ENCODE measurements around the gene UBFD1.

UBFD1 gene

DNA sequence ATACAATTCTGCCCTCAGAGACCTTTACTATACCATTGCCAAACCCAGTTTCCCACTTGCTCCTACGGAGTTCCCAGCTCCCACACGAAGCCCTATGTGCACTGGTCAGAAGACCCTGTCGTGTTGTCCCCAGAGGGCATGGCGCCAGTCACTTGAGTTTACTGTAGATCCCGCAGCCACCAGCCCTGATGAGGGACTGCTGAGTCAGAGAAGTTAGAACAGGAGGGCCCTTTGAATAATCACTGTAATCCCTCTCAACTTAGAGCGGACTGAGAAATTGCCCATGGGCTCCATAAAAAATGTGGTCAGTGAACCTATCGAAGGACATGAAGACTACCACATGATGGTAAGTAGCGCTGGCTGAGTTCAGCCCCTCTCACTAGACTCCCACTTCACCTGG is 9.2 kb downstream of the UBFD1 start:
- H3K4me3 ChIP-seq (ENCODE audit: low read length): no peak overlapping the region
- TF ChIP-seq, protein P1, sequence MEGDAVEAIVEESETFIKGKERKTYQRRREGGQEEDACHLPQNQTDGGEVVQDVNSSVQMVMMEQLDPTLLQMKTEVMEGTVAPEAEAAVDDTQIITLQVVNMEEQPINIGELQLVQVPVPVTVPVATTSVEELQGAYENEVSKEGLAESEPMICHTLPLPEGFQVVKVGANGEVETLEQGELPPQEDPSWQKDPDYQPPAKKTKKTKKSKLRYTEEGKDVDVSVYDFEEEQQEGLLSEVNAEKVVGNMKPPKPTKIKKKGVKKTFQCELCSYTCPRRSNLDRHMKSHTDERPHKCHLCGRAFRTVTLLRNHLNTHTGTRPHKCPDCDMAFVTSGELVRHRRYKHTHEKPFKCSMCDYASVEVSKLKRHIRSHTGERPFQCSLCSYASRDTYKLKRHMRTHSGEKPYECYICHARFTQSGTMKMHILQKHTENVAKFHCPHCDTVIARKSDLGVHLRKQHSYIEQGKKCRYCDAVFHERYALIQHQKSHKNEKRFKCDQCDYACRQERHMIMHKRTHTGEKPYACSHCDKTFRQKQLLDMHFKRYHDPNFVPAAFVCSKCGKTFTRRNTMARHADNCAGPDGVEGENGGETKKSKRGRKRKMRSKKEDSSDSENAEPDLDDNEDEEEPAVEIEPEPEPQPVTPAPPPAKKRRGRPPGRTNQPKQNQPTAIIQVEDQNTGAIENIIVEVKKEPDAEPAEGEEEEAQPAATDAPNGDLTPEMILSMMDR (conservative IDR thresholded peaks at IDR 0.05; ENCODE audit: low read depth, low read length): no peak
- no peak for DNase-seq (ENCODE audit: low read depth)

DNA sequence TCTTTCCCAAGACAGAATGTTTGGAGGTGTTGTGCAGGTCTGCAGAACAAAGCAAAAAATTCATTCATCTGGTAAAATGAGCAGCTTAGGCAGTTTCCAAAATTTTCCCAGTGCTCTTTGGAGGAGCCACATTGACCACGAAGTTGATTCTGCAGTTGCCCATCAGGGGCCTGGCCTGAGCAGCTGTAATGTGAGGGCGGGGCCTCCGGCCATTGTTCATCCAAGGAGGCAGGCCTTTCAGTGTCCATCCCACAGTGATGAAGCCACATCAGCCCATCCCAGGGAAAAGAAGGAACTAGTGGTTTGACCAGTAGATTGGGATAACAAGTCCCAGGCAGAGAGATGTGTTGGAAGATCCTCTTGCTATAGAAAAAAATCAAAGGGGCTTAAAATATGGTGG is 10.1 kb downstream of the UBFD1 start:
- DNase-seq (ENCODE audit: low read depth): no peak
- TF ChIP-seq, protein P1 (conservative IDR thresholded peaks at IDR 0.05; ENCODE audit: low read depth, low read length): no peak
- H3K4me3 ChIP-seq (ENCODE audit: low read length): no peak overlapping the region

DNA sequence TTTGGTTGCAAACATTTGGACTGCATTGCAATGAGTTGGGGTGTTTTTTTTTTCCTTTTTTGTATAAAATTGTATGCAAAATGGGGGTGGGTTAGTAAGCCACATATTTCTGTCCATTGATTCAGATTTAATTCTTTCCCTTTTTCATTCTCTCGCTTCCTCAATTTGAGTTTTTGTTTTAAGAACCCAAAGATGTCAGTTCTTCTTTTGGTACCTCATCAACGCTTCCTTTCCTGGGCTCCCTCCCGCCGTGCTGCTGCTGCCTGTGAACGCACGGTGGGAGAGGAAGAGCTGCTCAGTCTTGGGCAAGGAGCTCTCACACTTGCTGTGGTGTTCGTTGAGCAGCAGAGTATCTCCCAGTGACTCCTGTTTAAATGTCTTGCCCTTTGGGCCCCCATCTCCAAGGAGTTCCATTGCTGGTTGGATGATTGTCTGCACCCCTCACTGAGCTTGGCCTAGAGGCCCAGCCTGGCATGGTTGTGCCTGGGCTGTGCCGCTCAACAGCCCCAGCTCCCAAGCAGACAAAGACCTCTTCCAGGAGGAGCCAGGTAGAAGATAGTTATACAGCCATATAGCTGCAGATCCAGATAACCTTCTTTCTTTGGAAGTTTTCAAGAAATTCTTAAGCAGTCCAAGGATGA is 13.6 kb downstream of the UBFD1 start:
- TF ChIP-seq, protein P1 (conservative IDR thresholded peaks at IDR 0.05; ENCODE audit: low read depth, low read length): no peak
- DNase-seq (ENCODE audit: low read depth): no peak
- no peak overlapping the region for H3K4me3 ChIP-seq (ENCODE audit: low read length)

DNA sequence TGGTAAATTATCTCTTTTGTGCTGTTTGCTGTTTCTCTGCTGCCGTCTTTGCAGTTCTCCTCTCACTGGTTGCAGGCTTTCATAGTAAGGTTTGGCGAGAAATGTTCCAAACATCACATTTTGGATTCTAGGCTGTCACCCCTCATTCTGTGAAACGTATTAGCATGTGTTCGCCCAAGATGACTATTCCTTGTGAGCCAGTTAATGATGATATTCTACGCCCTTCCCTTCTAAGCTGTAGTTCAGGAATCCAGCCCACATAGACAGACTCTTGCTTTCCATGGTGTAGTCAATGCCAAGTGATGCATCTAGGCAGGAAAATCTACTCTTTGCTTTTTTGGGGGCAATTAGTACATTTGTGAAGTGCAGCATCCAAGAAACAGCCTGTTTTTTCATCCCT is 14.4 kb downstream of the UBFD1 start:
- H3K4me3 ChIP-seq (ENCODE audit: low read length): no peak overlapping the region
- no peak for DNase-seq (ENCODE audit: low read depth)
- TF ChIP-seq, protein P1 (conservative IDR thresholded peaks at IDR 0.05; ENCODE audit: low read depth, low read length): no peak

DNA sequence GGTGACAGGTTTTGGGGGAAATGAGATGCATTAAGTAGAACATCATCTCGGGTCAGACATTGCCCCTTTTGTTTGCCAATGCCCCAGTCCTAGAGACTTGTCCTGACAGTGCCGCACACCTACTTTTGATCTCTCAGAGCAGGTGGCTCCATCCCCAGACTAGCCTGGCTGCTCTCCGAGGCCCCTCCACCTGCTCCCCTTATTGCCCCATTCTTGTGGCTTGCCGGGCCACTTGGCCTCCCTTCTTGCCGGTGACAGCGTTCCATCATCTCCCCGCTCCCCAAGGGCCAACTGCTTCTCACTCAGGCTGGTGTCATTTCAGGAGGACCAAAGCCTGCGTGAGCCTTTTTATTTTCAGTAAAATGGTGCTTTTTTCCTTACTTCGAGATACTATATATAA is 14.9 kb downstream of the UBFD1 start:
- H3K4me3 ChIP-seq (ENCODE audit: low read length): no peak overlapping the region
- TF ChIP-seq, protein P1 (conservative IDR thresholded peaks at IDR 0.05; ENCODE audit: low read depth, low read length): no peak
- DNase-seq (ENCODE audit: low read depth): no peak

DNA sequence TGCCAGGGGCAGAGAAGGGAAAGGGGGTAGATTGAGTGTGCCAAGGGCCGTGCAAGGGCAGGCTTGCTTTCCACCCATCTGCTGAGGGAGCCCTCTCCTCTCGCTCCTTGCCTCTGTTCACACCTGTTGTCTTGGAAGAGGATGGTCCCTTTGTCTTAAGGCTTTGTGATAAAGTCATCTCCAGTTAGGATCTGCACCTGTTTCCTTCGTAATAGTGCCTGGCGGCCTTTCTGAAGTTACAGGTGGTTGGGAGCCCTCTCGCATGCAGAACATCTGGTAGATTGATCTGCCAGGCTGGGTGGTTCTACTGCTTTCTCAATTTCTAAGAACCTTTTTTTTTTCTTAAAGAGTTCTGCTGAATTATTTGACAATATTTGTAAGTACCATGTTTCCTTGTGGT is 16.3 kb downstream of the UBFD1 start:
- no peak overlapping the region for H3K4me3 ChIP-seq (ENCODE audit: low read length)
- TF ChIP-seq, protein P1 (conservative IDR thresholded peaks at IDR 0.05; ENCODE audit: low read depth, low read length): no peak
- no peak for DNase-seq (ENCODE audit: low read depth)

DNA sequence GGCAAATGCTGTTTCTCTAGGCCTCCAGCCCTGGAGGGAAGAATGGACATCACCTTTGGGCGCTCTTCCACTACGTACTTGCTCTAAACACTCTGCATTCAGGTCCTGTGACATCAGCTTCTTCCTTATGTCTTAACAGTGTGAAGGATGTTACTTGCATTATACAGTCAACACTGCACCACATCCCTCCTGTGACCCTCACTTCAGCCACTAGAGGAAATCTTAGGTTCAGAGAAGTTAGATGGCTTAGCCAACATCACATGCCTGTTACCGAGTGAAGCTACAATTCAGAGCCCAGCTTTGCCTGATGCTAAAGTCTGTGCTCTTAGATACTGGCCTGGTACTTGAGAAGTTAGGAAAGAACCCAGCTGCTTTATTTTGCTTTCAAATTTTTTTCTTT is 18.3 kb downstream of the UBFD1 start:
- H3K4me3 ChIP-seq (ENCODE audit: low read length): no peak overlapping the region
- DNase-seq (ENCODE audit: low read depth): no peak
- TF ChIP-seq, protein P1 (conservative IDR thresholded peaks at IDR 0.05; ENCODE audit: low read depth, low read length): no peak

Measured in retinal pigment epithelial cell (primary cell).